ENCODE results near the gene ZYG11B.
"Not testable (repeated sequence)": the region's sequence is repeated elsewhere in the genome, so short reads cannot be mapped to it uniquely, and the experiment has no call there.

The ZYG11B gene

GRCh38 chr1:52856026-52856425, 129.8 kb downstream of the ZYG11B start:
- no peak for DNase-seq

GRCh38 chr1:52857443-52857842, 131.2 kb downstream of the ZYG11B start:
- no peak for DNase-seq

- DNase-seq, result no peak
These were observed 136.6 kb downstream of the ZYG11B start for GRCh38 chr1:52862666-52863458.

GRCh38 chr1:52867087-52867863, 141.0 kb downstream of the ZYG11B start:
- peak in 1 of 5 donors; percentile 40 for DNase-seq

- DNase-seq, result not testable (repeated sequence)
These were observed 143.5 kb downstream of the ZYG11B start for GRCh38 chr1:52869727-52870126.

GRCh38 chr1:52876843-52877242, 150.6 kb downstream of the ZYG11B start:
- no peak for DNase-seq

All from T-helper 1 cell (primary cell).